Hematopoietic multipotent progenitor cell (in vitro differentiated cells): ENCODE results near the gene MICU1. TPM values are rescaled to one million over a fixed set of nuclear protein-coding genes. Genes with fewer than 3 reads are reported as not detected.
"Not testable (repeated sequence)": the region's sequence is repeated elsewhere in the genome, so short reads cannot be mapped to it uniquely, and the experiment has no call there.

Experiments
- DNase-seq, 3 donors: peaks; one replicate each; pipeline ENCODE4 v3.0.0-alpha.2; 2011 to 2015; ENCODE audit warnings: low read depth in 2 of 3, low spot score in 2 of 3
- total RNA-seq: library from RNA; depleted of rRNA; stranded (reverse); fragments of >200 nt; gene quantifications from one replicate; pipeline ENCODE4 v1.2.3, GENCODE V29; 2012

MICU1 gene
- total RNA-seq, 1 donor = 19.4 TPM

DNA sequence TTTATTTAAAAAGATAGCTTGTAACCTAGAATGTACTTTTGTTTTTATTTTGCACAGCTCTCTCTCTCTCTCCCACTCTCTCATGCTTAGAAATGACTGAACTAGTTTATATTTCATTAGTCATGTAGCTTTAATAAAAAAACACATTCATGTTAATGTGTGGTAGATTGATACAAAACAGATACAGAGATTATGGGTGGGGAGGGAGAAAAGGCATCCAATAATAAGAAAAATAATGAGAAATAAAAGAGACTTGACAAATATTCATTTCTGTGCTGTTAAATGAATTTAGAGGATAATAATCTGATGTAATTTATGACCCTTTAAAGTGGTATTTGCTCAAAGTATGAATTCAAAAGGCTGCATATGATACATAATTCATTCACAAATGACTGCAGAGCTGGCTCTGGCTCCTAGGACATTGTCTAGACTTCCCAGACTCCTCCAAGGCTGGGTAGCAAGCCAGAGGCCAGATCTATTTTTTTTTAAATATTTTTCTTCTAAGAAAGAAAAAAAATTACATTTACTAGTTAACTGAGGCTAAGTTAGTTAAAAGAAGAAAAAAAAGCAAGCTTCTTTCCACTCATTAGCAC, 165.5 kb downstream of the MICU1 start:
- no peak for DNase-seq

DNA sequence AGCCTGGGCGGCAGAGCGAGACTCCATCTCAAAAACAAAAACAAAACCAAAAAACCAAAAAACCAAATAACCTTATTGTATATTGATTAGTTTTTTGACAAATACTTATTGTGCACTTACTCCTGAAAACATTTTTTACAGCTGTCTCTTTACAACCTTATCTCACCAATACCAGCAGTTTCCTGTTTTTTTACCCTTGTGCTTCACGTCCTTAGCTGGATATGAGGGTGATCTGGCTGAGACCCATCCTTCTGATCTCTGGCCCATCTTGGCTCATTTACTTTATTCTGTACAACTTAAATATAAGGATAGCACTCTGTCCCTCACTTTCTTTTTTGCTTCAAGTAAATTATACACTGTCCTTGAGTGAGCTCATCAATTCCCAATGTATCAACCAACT, 166.6 kb downstream of the MICU1 start:
- peak in 2 of 3 donors; percentile 31 to 68 for DNase-seq

- peak in 1 of 3 donors; percentile 8 for DNase-seq
These were observed 169.8 kb downstream of the MICU1 start for GRCh38 chr10:72455889-72456595.

GRCh38 chr10:72449941-72450441, 175.9 kb downstream of the MICU1 start:
- no peak for DNase-seq

DNA sequence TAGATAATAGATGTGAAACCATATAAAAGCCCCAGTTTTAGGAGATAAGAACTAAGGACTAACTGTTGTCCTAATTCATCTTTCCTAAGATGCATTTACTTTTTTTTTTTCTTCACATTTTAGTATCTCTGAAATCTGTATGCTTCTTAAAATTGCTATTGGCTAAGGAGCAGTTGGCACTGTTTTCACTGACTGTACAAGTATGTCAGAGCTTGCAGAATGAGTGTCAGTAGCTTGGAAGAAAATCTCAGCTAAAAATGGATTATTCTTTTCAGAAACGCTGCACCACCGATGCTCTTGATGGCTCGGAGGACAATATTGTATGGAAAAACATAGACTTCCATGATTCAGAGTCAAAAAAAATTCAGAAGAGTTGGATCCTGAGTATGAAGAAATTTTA, 180.0 kb downstream of the MICU1 start:
- no peak for DNase-seq

DNA sequence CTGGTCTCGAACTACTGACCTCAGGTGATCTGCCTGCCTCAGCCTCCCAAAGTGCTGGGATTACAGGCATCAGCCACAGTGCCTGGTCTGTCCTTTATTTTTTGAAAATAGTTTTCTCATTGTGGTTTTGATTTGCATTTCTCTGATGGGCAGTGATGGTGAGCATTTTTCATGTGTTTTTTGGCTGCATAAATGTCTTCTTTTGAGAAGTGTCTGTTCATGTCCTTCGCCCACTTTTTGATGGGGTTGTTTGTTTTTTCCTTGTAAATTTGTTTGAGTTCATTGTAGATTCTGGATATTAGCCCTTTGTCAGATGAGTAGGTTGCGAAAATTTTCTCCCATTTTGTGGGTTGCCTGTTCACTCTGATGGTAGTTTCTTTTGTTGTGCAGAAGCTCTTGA, 182.9 kb downstream of the MICU1 start:
- DNase-seq = not testable (repeated sequence)

- DNase-seq = no peak
These were observed 190.3 kb downstream of the MICU1 start for GRCh38 chr10:72435570-72435969.

GRCh38 chr10:72430936-72431335, 194.9 kb downstream of the MICU1 start:
- DNase-seq = not testable (repeated sequence)

- DNase-seq = no peak
These were observed 195.9 kb downstream of the MICU1 start for GRCh38 chr10:72429931-72430330.

- DNase-seq = no peak
These were observed 198.9 kb downstream of the MICU1 start for GRCh38 chr10:72426986-72427385.

DNA sequence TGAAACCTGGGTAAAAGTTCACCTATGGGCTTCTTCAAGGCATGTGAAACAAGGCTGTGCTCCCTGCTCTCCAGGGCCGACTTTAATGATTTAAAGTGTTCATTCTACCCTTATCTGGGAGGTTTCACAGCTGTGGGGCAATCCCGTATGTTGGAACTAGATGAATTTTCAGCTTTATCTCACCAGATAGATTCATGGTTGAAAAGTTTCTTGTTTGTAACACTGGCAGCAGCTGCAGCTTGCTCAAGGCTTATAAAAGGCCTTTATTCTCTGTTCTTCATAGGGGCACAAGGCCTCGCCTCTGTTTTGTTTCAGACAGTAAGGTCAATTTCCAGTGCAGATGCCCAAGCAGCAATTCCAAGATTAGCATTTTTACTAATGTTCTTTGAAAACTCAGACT, 200.7 kb downstream of the MICU1 start:
- DNase-seq = no peak

- no peak for DNase-seq
These were observed 201.3 kb downstream of the MICU1 start for GRCh38 chr10:72424561-72424960.

GRCh38 chr10:72423426-72423825, 202.5 kb downstream of the MICU1 start:
- no peak for DNase-seq

- no peak for DNase-seq
These were observed 203.9 kb downstream of the MICU1 start for GRCh38 chr10:72421885-72422540.

- DNase-seq = no peak
These were observed 206.6 kb downstream of the MICU1 start for GRCh38 chr10:72419241-72419640.

DNA sequence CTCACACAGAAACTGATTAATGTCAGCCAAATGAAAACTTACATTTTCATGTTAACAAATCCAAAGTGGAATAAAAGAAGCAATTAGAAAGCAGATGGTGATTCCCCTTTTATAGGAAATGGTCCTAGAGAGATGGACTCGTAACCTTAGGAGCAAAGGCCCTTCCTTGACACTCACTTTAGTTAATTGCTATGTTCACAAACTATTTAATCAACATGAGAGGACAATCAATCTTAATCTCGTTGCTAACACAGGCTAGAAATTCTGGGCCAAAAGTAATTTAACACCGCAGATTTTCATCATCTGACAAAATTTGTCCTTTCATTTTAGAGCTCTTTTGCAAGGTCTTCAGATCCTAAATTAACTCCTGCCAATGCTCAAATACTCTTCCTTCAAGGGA, 207.2 kb downstream of the MICU1 start:
- no peak for DNase-seq

- no peak for DNase-seq
These were observed 207.9 kb downstream of the MICU1 start for GRCh38 chr10:72417971-72418370.

DNA sequence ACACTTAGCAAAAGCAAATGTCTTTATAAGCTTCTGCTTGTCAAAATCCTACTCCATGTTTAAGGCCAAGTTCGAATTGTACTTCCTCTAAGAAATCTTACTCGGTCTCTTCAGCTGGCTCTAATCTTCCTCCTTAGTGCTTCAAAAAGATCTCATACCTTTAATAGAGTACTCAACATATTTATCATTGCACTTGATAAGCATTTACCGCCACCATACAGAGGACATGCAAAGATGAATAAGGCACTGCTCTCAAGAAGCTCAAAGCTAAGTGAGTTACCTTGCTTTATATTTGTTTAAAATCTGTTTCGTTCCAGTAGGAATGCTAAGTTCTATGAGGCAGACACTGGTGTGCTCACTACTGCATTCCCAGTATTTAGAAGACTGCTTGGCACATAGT, 209.2 kb downstream of the MICU1 start:
- DNase-seq = no peak

DNA sequence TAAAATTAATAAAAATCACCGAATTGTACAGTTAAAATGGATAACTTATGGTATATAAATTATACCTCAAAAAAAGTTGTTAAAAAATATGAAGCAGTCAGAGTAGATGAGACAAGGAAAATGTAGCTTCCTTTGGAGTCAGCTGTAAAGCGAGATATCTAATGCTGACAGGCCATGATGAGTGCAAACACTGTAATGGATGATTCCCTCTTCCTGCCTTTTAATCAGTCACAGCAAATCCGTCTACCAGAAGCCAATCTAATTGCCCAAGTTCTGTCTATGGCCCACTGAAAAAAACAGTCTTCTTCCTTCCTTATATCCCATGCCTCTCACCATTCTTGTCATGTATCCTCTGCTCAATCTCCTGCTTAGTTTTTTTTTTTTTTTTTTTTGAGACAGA, 211.2 kb downstream of the MICU1 start:
- no peak for DNase-seq

- no peak for DNase-seq
These were observed 216.7 kb downstream of the MICU1 start for GRCh38 chr10:72409167-72409566.

DNA sequence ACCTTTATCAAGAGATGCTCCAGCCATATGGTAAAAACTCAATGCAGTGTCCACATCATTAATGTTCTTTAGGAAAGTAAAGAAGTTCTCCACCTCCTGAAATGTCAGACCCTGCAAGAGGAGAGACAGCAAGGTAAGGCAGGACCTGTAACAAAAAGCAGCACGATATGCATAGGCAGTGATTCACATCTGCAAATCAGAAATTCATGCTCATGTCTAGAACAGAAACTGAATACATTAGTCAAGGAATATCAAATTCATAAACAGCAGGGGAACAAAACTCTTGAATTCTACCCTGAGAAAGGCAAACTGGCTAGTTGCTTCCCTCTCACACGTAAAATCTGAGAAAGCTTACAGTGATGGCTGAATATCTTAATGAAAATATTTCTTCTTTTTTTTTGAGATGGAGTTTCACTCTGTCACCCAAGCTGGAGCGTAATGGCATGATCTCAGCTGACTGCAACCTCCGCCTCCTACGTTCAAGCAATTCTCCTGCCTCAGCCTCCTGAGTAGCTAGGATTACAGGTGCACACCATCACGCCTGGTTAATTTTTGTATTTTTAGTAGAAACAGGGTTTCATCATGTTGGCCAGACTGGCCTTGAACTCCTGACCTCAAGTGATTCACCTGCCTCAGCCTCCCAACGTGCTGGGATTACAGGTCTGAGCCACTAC, 217.8 kb downstream of the MICU1 start:
- DNase-seq = no peak
